GM21423 (cell line): ENCODE results near the gene KRT35.

ENCODE experiments used
- ATAC-seq: cut with Tn5 transposase; IDR thresholded peaks from one replicate; pipeline ENCODE4 v1.9.1; 2021; ENCODE audit warnings: mild to moderate bottlenecking, moderate library complexity; ENCODE audit not compliant: unreplicated experiment

KRT35 gene

GRCh38 chr17:41428591-41429291 is 52.2 kb downstream of the KRT35 start:
- ATAC-seq = no peak
